Measurements from ENCODE around the gene CCL17. TPM values are rescaled to one million over a fixed set of nuclear protein-coding genes. Genes with fewer than 3 reads are reported as not detected.

The CCL17 gene
- total and polyA plus RNA-seq, 9 of the 15 experiments (the other 6 are each of a cell fraction or from before 2014, with no cell fraction given) = not detected

DNA sequence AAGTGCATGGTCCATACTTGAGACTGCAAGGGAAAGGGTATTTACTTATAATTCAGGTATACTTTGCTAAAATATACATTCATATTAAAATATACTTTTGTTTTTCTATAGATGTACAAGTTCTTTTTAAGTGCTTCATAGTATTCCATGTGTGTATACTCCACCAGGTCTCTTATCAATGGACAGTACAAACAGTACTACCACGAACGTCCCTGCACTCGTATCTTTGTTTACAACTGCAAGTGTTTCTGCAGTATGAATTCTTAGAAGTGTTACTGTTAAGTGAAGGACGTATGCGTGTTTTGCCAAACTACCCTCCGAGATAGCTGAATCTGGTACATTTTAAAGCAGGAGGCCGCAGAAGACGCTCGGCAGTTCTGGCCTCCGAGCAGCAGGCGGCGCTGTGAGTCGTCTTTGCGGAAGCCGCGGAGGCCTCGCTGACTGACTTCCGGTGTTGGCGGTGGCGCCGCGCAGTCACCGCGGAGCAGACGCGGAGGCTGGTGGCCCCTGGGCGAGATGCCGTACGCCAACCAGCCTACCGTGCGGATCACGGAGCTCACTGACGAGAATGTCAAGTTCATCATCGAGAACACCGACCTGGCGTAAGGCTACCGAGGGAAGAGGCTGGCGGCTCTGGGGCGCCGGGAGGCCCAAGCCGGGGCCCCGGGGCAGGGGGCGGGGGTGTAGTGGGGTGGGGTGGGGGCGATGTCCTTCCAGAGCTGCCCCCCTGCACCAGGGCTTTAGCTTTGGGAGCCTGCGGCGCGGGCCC, 57.8 kb downstream of the CCL17 start, which contains the start of gene POLR2C (continued):
- TF ChIP-seq, protein P1, sequence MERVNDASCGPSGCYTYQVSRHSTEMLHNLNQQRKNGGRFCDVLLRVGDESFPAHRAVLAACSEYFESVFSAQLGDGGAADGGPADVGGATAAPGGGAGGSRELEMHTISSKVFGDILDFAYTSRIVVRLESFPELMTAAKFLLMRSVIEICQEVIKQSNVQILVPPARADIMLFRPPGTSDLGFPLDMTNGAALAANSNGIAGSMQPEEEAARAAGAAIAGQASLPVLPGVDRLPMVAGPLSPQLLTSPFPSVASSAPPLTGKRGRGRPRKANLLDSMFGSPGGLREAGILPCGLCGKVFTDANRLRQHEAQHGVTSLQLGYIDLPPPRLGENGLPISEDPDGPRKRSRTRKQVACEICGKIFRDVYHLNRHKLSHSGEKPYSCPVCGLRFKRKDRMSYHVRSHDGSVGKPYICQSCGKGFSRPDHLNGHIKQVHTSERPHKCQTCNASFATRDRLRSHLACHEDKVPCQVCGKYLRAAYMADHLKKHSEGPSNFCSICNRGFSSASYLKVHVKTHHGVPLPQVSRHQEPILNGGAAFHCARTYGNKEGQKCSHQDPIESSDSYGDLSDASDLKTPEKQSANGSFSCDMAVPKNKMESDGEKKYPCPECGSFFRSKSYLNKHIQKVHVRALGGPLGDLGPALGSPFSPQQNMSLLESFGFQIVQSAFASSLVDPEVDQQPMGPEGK (CRISPR knock-in tag; IDR thresholded peaks at IDR 0.05; ENCODE audit: borderline replicate concordance) = no peak
- TF ChIP-seq, protein P2, sequence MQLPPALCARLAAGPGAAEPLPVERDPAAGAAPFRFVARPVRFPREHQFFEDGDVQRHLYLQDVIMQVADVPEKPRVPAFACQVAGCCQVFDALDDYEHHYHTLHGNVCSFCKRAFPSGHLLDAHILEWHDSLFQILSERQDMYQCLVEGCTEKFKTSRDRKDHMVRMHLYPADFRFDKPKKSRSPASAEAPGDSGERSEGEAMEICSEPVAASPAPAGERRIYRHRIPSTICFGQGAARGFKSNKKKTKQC (CRISPR knock-in tag; IDR thresholded peaks at IDR 0.05) = no peak
- TF ChIP-seq NRF1 (conservative IDR thresholded peaks at IDR 0.05 in 1 of 2, IDR thresholded peaks at IDR 0.05 in 1 of 2) (peak; percentile 71 to 78), NFIX (CRISPR knock-in tag; IDR thresholded peaks at IDR 0.05; ENCODE audit: low read depth) (no peak), EP400 (IDR thresholded peaks at IDR 0.05) (peak; percentile 94), MCM7 (IDR thresholded peaks at IDR 0.05) (no peak), HNRNPL (IDR thresholded peaks at IDR 0.05; ENCODE audit: low read depth, low read length) (0 out of 2 replicates have a peak, but pooled peaks have one; percentile 14)
- TF ChIP-seq, protein P3, sequence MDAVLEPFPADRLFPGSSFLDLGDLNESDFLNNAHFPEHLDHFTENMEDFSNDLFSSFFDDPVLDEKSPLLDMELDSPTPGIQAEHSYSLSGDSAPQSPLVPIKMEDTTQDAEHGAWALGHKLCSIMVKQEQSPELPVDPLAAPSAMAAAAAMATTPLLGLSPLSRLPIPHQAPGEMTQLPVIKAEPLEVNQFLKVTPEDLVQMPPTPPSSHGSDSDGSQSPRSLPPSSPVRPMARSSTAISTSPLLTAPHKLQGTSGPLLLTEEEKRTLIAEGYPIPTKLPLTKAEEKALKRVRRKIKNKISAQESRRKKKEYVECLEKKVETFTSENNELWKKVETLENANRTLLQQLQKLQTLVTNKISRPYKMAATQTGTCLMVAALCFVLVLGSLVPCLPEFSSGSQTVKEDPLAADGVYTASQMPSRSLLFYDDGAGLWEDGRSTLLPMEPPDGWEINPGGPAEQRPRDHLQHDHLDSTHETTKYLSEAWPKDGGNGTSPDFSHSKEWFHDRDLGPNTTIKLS (IDR thresholded peaks at IDR 0.05; ENCODE audit: borderline replicate concordance, low read depth) = peak; percentile 87
- TF ChIP-seq, protein P4, sequence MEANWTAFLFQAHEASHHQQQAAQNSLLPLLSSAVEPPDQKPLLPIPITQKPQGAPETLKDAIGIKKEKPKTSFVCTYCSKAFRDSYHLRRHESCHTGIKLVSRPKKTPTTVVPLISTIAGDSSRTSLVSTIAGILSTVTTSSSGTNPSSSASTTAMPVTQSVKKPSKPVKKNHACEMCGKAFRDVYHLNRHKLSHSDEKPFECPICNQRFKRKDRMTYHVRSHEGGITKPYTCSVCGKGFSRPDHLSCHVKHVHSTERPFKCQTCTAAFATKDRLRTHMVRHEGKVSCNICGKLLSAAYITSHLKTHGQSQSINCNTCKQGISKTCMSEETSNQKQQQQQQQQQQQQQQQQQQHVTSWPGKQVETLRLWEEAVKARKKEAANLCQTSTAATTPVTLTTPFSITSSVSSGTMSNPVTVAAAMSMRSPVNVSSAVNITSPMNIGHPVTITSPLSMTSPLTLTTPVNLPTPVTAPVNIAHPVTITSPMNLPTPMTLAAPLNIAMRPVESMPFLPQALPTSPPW (CRISPR knock-in tag; IDR thresholded peaks at IDR 0.05) = peak; percentile 61
- TF ChIP-seq, protein P5, sequence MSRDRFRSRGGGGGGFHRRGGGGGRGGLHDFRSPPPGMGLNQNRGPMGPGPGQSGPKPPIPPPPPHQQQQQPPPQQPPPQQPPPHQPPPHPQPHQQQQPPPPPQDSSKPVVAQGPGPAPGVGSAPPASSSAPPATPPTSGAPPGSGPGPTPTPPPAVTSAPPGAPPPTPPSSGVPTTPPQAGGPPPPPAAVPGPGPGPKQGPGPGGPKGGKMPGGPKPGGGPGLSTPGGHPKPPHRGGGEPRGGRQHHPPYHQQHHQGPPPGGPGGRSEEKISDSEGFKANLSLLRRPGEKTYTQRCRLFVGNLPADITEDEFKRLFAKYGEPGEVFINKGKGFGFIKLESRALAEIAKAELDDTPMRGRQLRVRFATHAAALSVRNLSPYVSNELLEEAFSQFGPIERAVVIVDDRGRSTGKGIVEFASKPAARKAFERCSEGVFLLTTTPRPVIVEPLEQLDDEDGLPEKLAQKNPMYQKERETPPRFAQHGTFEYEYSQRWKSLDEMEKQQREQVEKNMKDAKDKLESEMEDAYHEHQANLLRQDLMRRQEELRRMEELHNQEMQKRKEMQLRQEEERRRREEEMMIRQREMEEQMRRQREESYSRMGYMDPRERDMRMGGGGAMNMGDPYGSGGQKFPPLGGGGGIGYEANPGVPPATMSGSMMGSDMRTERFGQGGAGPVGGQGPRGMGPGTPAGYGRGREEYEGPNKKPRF (IDR thresholded peaks at IDR 0.05; ENCODE audit: low read depth, low read length) = no peak
- TF ChIP-seq, protein P6, sequence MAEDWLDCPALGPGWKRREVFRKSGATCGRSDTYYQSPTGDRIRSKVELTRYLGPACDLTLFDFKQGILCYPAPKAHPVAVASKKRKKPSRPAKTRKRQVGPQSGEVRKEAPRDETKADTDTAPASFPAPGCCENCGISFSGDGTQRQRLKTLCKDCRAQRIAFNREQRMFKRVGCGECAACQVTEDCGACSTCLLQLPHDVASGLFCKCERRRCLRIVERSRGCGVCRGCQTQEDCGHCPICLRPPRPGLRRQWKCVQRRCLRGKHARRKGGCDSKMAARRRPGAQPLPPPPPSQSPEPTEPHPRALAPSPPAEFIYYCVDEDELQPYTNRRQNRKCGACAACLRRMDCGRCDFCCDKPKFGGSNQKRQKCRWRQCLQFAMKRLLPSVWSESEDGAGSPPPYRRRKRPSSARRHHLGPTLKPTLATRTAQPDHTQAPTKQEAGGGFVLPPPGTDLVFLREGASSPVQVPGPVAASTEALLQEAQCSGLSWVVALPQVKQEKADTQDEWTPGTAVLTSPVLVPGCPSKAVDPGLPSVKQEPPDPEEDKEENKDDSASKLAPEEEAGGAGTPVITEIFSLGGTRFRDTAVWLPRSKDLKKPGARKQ (CRISPR knock-in tag; IDR thresholded peaks at IDR 0.05) = no peak
- TF ChIP-seq, protein P7, sequence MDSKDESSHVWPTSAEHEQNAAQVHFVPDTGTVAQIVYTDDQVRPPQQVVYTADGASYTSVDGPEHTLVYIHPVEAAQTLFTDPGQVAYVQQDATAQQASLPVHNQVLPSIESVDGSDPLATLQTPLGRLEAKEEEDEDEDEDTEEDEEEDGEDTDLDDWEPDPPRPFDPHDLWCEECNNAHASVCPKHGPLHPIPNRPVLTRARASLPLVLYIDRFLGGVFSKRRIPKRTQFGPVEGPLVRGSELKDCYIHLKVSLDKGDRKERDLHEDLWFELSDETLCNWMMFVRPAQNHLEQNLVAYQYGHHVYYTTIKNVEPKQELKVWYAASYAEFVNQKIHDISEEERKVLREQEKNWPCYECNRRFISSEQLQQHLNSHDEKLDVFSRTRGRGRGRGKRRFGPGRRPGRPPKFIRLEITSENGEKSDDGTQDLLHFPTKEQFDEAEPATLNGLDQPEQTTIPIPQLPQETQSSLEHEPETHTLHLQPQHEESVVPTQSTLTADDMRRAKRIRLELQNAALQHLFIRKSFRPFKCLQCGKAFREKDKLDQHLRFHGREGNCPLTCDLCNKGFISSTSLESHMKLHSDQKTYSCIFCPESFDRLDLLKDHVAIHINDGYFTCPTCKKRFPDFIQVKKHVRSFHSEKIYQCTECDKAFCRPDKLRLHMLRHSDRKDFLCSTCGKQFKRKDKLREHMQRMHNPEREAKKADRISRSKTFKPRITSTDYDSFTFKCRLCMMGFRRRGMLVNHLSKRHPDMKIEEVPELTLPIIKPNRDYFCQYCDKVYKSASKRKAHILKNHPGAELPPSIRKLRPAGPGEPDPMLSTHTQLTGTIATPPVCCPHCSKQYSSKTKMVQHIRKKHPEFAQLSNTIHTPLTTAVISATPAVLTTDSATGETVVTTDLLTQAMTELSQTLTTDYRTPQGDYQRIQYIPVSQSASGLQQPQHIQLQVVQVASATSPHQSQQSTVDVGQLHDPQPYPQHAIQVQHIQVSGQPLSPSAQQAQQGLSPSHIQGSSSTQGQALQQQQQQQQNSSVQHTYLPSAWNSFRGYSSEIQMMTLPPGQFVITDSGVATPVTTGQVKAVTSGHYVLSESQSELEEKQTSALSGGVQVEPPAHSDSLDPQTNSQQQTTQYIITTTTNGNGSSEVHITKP (IDR thresholded peaks at IDR 0.05; ENCODE audit: partially characterized antibody) = no peak
